Measurements from ENCODE around the gene HEATR5B.

GRCh38 chr2:37020887-37021796 is 63.0 kb downstream of the HEATR5B start:
- TF ChIP-seq POLR2A (IDR thresholded peaks at IDR 0.05) (no peak), CTCF (IDR thresholded peaks at IDR 0.05) (no peak)

Measured in suprapubic skin (tissue), 3 donors.